Activated CD4-positive, CD25-positive, alpha-beta regulatory T cell treated with anti-CD3 and anti-CD28 coated beads, Interleukin-2, amount 50 U/mL, for 16 hours (primary cell): ENCODE measurements around the gene TARBP1.

Source experiments
- DNase-seq: peaks from one replicate; pipeline ENCODE4 v3.0.0-alpha.2; 2020; ENCODE audit warnings: low read depth, low spot score

TARBP1 gene

DNA sequence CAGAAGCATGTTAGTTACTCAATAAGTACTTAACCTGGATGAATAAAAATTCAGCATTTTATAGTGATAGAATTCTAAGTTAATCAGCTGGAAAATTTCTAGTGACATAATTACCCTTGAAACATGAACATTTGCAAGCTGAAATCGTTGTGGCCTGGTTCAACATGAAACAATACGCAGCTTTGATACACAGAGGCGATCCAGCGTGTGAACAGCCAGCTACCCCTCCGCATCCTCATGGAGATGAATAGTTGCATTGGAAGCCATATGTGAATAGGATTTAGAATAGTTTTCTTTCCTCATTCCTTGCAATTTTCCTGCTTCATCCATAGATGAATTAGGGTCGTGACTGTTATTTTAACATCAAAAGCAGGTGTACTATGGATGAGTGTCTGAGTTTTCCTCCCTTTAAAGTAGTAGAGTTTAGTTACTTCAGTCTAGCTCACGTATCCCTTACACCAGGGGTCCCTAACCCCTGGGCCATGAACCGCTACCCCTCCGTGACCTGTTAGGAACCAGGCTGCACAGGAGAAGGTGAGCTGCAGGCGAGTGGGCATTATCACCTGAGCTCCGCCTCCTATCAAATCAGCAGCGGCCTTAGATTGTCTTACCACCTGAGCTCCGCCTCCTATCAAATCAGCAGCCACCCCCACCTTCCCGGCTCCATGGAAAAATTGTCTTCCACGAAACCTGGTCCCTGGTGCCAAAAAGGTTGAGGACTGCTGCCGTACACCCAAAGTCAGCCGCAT, 6.2 kb upstream of the TARBP1 start:
- DNase-seq: no peak

GRCh38 chr1:234484218-234484617, 5.2 kb upstream of the TARBP1 start:
- DNase-seq: no peak

DNA sequence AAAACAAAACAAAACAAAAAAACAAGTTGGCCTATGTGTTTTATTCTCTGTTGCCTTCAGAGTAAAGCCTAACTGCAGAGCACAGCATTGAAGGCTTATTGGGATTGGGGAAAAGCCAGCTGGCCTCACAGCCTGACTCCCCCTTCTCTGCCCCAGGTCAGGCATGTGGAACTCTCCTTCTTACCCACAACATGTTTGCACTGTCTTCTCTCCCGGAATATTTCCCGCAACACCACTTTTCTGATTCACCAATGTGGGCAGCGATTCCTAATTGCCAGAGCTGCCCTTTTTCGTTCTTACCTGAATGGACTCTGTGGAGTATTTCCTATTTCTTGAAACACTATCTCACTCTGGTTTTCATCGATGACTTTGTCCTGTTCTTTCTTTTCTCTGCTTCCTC, 2.8 kb upstream of the TARBP1 start:
- no peak for DNase-seq

- DNase-seq: no peak
Measured at GRCh38 chr1:234479866-234480265, 887 bp upstream of the TARBP1 start.

DNA sequence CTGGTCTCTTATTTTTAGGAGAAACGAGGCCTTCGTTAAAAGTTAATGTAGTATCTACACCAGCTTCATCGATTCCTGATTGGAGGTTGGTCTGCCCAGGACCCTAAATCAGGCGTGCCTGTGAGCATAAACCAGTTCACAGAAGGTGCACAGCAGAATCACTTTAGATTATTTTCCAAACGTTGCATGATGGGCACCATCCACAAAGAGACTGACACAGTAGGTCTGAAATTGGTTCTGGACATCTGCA, 256 bp upstream of the TARBP1 start:
- no peak for DNase-seq

GRCh38 chr1:234478152-234478480, 863 bp downstream of the TARBP1 start:
- peak; percentile 31 for DNase-seq

DNA sequence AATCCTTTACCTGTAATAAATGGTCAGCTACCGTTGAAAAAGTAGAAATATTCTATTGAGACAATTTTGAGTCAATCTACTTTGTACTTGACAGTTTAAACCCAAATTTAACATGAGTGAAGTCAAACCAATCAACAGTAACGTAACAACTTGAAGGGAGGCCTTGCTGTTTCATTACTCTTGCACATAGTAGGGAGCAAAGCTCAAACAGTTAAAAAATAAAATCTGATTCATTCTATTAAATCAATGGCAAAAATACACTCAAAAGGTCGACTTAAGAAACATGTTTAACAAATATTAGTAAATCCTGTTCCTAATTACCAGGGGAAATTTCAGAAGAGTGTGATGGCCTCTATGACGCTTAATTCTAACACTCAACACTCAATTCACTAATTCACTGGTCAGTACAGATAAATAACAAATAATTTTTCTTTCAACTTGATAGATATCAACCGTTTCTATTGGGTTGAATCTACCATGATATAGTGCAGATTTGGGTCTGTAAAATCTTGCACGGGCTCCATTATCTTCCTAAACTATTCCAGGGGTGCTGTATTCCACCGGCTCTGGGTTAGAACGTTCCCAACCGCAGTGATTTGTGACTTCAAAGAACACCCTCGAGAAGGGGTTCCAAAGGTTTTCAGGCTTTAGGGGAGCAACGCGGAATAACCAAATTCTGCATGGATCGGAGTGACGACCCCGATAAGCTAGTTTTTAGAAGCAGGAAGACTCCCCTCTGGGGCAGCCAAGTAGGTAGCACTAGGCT, 1.4 kb downstream of the TARBP1 start:
- DNase-seq: no peak

DNA sequence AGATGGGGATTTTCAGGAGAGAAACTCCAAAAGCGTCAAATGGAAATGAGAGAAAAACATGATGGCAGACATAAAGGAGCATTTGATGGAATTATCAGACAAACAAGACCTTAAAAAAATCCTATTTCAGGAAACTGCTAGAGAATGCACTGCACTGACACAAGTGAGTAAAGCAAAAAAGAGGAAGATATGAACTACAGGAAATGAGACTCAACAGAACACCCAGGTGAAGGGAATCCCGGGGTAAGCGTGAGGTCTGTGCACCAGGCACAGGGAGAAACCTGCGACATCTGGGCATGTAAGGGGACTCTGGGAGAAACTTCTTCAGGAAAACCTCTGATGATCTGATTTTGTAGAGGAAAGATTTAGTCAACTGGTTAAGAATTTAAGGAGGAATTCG, 2.8 kb downstream of the TARBP1 start:
- no peak for DNase-seq

DNA sequence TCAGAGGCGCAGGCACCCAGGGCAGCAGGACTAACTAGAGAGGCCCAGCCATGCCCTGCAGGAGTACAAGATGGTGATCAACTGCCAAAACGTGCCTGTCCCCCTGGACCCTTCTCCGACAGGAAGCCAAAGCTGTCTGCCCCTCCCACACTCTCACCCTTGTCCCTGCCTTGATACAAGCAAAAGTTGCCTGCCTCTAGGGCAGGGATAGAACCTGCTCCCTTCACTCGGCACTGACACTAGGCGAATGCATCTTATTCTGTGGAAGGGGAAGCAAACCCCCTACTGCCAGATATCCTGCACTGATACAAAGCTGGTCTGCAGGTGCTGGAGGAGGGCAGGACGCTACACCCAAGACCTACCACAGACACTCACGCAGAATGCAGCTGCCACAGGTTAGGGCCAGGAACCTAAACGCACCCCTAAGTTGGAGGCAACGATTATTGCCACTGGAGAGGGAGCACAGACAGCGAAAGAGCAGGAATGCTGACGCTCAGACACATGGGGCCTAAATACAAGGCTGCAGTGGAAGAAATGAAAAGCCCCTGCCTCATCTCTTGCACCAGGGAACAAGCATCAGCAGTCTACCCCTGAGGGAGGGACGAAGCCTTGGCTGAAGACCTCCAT, 3.7 kb downstream of the TARBP1 start:
- no peak for DNase-seq

DNA sequence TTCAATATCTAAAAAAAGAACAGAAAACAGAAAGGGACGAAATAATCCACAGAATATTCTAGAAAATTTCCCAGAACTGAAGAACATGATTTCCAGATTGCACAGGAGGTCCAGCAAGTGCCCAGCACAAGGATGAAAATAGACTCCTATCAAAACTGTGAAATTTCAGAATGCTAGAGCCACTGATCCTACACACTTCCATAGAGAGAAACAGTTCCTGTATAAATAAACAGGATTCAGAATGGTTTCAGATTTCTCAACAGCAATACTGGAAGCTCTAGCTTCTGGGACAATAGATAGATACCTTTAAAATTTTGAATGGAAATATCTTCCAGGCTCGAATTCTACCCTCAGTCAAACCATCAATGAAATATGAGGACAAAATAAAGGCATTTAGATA, 4.6 kb downstream of the TARBP1 start:
- DNase-seq: no peak

DNA sequence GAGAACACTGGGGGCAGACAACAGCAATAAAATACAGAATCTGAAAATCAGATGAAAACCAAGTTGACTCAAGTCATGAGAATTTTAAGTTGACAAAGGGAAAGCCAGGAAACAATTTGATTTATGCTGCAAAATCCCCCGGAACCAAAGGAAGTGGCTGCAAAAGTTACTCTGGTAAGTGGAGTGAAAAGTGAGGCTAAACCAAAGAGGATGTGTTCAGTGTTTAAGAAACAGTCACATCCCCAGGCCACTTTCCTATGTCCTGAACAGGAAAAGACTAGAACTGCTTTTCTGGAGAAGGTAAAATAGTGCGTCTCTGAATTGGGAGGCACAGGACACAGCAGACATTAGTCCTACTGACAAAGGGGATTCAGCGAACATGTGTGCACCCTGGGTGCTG, 5.9 kb downstream of the TARBP1 start:
- no peak for DNase-seq

DNA sequence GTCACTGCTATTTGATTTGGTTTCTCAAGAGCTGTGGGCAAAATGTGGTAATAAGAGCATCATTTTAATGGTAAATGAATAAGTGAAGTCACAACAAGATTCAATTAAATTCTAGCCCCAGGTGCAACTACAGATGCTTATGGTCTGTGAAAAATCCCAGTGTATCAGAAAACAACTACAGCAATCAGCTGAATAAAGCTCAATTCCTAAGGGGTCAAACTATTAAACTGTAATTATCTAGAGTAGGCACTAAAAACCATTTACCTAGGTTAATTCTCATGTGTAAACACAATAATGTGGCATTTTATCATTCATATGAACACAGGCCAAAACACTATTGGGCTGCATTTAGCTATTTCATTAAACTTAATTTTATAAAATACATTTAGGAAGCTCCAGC, 9.6 kb downstream of the TARBP1 start:
- DNase-seq: no peak

DNA sequence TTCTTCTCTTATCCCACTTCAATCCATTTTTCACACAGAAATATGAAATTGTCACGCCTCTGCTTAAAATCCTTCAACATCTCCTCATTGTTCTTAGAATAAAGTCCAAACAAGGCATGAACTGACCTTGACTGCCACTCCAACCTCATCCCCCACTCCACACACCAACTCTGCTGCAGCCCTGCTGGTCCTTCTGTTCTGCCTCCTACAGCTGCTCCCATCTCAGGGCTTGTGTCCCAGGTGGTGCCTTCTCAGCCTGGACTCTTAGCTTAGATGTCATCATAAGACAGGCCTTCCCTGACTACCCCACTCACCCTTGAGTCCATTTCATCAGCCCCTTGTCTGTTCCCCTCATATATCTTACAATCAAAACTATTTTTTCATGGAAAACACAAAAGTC, 10.4 kb downstream of the TARBP1 start:
- no peak for DNase-seq

GRCh38 chr1:234467821-234468220, 11.2 kb downstream of the TARBP1 start:
- DNase-seq: no peak

- no peak for DNase-seq
Measured at GRCh38 chr1:234466945-234467344, 12.0 kb downstream of the TARBP1 start.

DNA sequence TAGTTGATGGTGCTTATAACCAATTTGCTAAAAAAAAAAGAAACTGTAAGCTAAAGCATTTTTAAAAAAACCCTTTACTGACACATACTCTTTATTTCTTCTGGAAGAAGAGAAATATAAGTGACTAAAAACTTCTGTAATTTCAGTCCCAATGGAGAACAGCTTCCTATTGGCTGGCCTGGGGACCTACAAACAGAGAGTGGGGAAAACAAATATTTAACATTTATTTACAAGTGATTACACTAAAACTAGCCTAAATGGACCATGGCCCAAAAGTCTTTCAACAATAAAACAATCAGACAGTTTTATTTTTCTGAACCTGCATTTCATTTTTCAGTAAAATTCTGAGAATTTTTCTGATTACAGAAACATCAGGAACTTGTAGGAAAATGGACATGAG, 15.2 kb downstream of the TARBP1 start:
- no peak for DNase-seq

- DNase-seq: no peak
Measured at GRCh38 chr1:234460652-234461051, 18.3 kb downstream of the TARBP1 start.

GRCh38 chr1:234458352-234459017, 20.5 kb downstream of the TARBP1 start:
- no peak for DNase-seq

DNA sequence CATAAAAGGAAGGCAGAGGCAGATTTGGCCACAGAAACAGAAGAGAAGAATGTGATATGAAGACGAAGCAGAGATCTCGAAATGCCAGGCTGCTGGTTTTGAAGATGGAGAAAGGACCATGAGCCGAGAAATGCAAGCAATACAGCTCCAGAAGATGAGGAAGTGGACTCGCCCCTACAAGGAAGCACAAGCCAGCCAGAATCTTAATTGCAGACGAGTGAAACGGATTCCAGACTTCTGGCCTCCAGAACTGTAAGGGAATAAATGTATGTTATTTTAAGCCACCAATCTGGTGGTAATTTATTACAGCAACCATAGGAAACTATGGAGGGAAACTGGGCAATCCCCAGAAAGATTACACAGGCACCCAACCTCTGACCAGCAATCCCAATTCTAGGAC, 24.1 kb downstream of the TARBP1 start:
- no peak for DNase-seq

- no peak for DNase-seq
Measured at GRCh38 chr1:234452406-234452965, 26.5 kb downstream of the TARBP1 start.

GRCh38 chr1:234440348-234440747, 38.6 kb downstream of the TARBP1 start:
- DNase-seq: no peak

- no peak for DNase-seq
Measured at GRCh38 chr1:234438579-234438978, 40.4 kb downstream of the TARBP1 start.
